ENCODE data around the gene SLC25A6. TPM values are rescaled to one million over a fixed set of nuclear protein-coding genes. Genes with fewer than 3 reads are reported as not detected.

The SLC25A6 gene
- total RNA-seq, 3 donors from 2014 or later: 435 to 455 (median 450) TPM

GRCh38 chrX:1423215-1423614, 31.3 kb upstream of the SLC25A6 start:
- intact Hi-C loops (cut with DNase I, micrococcal nuclease): no loop called here
- TF ChIP-seq CTCF (IDR thresholded peaks at IDR 0.05): no peak
- Histone ChIP-seq H3K36me3 (ENCODE audit: low read depth) (no peaks in the 10 kb centered on the region), H3K4me3 (no peak overlapping the region), H3K9me3 (peaks cover 19% of the 10 kb centered on the region), H3K4me1 (ENCODE audit: low read depth) (no peaks in the 10 kb centered on the region)
- ATAC-seq: no peak
- DNase-seq: no peak

DNA sequence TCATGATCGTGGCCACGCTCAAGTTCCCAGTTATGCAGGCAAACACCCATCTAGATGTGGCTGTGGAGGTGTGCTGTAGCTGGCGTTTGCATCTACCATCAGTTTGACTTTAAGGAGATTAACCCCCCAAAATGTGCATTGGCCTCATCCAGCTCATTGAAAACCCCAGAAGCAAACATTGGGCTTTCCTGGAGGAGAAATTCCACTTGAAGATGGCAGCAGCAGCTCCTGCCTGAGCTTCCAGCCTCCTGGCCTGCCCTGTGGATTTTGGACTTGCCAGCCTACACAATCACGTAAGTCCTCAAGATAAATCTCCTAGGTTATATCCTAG, 30.2 kb upstream of the SLC25A6 start:
- H3K36me3 ChIP-seq (ENCODE audit: low read depth): no peaks in the 10 kb centered on the region
- DNase-seq (peak in 1 of 3 donors; percentile 4), ATAC-seq (no peak)
- peaks cover 22% of the 10 kb centered on the region for H3K9me3 ChIP-seq
- intact Hi-C loops (cut with DNase I, micrococcal nuclease): no loop called here
- no peaks in the 10 kb centered on the region for H3K4me1 ChIP-seq (ENCODE audit: low read depth)
- no peak overlapping the region for H3K4me3 ChIP-seq
- TF ChIP-seq CTCF (IDR thresholded peaks at IDR 0.05): no peak

DNA sequence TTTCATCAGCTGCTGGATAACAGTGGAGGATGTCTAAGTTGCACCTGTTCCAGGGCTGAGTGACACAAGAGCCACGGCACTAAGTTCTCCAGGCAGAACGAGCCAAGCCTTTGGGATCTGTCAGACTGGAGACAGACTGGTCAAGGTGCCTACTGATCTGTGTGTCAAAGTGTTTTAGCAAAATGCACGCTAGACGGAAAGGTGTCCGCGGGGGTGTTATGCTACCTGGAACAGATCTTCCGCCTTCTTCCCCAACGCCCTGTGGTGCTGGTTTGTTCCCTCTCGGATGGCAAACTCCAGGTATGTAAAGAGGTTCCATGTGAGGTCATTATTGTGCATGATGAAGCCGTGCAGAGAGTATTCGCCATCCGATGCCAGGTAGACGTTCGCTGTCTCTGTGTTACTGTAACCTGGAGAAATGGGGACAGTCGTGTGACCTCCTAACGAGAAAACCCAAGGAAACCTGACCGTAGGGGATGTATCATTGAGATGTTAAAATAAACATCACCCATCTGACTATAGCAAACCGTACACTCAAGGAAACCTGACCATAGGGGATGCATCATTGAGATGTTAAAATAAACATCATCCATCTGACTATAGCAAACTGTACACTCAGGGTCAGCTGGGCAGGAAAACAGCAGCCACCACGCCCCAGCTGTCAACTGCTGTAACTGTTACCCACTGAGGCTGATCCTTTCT, 29.7 kb upstream of the SLC25A6 start:
- Histone ChIP-seq H3K36me3 (ENCODE audit: low read depth) (no peaks in the 10 kb centered on the region), H3K9me3 (peaks cover 22% of the 10 kb centered on the region), H3K4me1 (ENCODE audit: low read depth) (no peaks in the 10 kb centered on the region), H3K4me3 (no peak overlapping the region)
- no peak for ATAC-seq
- TF ChIP-seq CTCF (IDR thresholded peaks at IDR 0.05): no peak
- DNase-seq: peak in 2 of 3 donors; percentile 8 to 15
- intact Hi-C loops (cut with DNase I, micrococcal nuclease): no loop called here

- no peaks in the 10 kb centered on the region for H3K36me3 ChIP-seq (ENCODE audit: low read depth)
- ATAC-seq (no peak), DNase-seq (peak in 2 of 3 donors; percentile 27 to 45)
- no peaks in the 10 kb centered on the region for H3K4me1 ChIP-seq (ENCODE audit: low read depth)
- no peak for TF ChIP-seq CTCF (IDR thresholded peaks at IDR 0.05)
- H3K9me3 ChIP-seq: peaks cover 22% of the 10 kb centered on the region
- H3K4me3 ChIP-seq: no peak overlapping the region
- intact Hi-C loops (cut with DNase I, micrococcal nuclease): no loop called here
Measured at GRCh38 chrX:1420371-1420770, 28.5 kb upstream of the SLC25A6 start.

DNA sequence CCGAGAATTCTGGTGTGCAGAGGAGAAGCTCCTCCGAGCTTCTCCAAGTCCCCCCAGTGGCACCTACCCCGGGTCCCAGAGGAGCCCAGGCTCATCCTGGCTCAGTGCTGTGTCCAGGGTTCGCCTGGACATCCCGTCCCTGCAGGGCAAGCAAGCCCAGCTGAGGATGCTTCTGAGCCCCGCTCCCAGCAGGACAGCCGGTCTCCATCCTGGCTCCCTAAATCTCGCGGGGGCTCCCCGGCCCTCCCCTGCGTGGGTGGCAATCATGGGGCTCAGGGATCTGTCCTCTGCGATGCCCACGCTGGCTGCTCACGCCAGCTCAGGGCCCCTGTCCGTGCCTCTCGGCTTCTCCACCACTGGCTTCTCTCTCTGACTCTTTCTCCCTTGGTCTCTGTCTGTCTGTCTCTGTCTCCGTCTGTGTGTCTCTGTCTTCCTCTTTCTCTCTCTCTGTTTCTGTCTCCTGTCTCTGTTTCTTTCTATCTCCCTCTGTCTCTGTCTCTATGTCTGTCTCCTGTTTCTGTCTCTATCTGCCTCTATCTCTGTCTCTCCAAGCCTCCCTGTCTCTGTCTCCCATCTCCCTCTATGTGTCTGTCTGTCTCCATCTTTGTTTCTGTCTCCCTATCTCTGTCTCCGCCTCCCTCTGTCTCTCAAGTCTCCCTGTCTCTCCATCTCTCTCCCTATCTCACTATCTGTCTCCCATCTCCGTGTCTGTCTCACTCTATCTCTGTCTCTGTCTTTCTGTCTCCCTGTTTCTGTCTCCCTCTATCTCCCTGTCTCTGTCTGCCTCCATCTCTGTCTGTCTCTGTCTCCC, 27.8 kb upstream of the SLC25A6 start:
- DNase-seq (peak in 2 of 3 donors; percentile 26 to 43), ATAC-seq (peak; percentile 8)
- H3K36me3 ChIP-seq (ENCODE audit: low read depth): no peaks in the 10 kb centered on the region
- no peaks in the 10 kb centered on the region for H3K4me1 ChIP-seq (ENCODE audit: low read depth)
- peaks cover 22% of the 10 kb centered on the region for H3K9me3 ChIP-seq
- H3K4me3 ChIP-seq: no peak overlapping the region
- TF ChIP-seq CTCF (IDR thresholded peaks at IDR 0.05): no peak
- intact Hi-C loops (cut with DNase I, micrococcal nuclease): no loop called here
